ENCODE data around the gene NDST4.

Gene NDST4

GRCh38 chr4:114857831-114858230 is 255.6 kb downstream of the NDST4 start:
- no peak overlapping the region for H3K4me3 ChIP-seq (ENCODE audit: low read length)
- no peak overlapping the region for H3K27ac ChIP-seq (ENCODE audit: low read depth, low read length)
- no peaks in the 10 kb centered on the region for H3K36me3 ChIP-seq (ENCODE audit: insufficient read depth, low read length)
- 67% methylated on average over 1 of the region's 1 CpG for WGBS
- no peaks in the 10 kb centered on the region for H3K9me3 ChIP-seq (ENCODE audit: insufficient read depth, low read depth, low read length)
- no peaks in the 10 kb centered on the region for H3K27me3 ChIP-seq (ENCODE audit: insufficient read depth, low read length)
- no peaks in the 10 kb centered on the region for H3K4me1 ChIP-seq (ENCODE audit: insufficient read depth, low read length)
- no peak overlapping the region for H3K9ac ChIP-seq (ENCODE audit: low read depth, low read length)

DNA sequence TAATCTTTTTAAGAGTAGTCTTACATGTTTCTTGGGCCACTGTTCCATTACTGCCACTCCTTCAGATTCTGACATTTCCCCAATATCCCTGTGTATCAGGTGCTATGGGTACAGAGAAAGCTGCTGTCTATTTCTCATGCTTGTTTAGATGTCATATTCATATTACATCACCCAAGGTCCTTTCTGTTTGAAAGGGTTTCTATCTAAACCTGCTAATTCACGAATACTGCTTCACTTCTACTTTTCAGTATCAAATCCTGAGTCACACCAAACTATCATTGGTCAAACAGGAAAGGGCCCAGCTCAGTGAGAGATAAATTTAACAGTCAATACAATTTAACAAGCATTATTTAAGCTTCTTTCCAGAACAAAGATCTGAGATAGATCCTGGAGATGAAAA is 273.4 kb downstream of the NDST4 start:
- H3K27me3 ChIP-seq (ENCODE audit: insufficient read depth, low read length): no peaks in the 10 kb centered on the region
- H3K36me3 ChIP-seq (ENCODE audit: insufficient read depth, low read length): no peaks in the 10 kb centered on the region
- no peak overlapping the region for H3K4me3 ChIP-seq (ENCODE audit: low read length)
- H3K4me1 ChIP-seq (ENCODE audit: insufficient read depth, low read length): no peaks in the 10 kb centered on the region
- WGBS: 88% methylated on average over 1 of the region's 1 CpG
- no peak overlapping the region for H3K9ac ChIP-seq (ENCODE audit: low read depth, low read length)
- no peaks in the 10 kb centered on the region for H3K9me3 ChIP-seq (ENCODE audit: insufficient read depth, low read depth, low read length)
- no peak overlapping the region for H3K27ac ChIP-seq (ENCODE audit: low read depth, low read length)

GRCh38 chr4:114830628-114831027 is 282.8 kb downstream of the NDST4 start:
- Histone ChIP-seq H3K4me1 (ENCODE audit: insufficient read depth, low read length) (no peaks in the 10 kb centered on the region), H3K27ac (ENCODE audit: low read depth, low read length) (no peak overlapping the region), H3K27me3 (ENCODE audit: insufficient read depth, low read length) (no peaks in the 10 kb centered on the region), H3K9ac (ENCODE audit: low read depth, low read length) (no peak overlapping the region), H3K4me3 (ENCODE audit: low read length) (no peak overlapping the region), H3K9me3 (ENCODE audit: insufficient read depth, low read depth, low read length) (no peaks in the 10 kb centered on the region), H3K36me3 (ENCODE audit: insufficient read depth, low read length) (no peaks in the 10 kb centered on the region)
- 92% methylated on average over 2 of the region's 2 CpGs for WGBS

GRCh38 chr4:114827651-114828050 is 285.8 kb downstream of the NDST4 start:
- Histone ChIP-seq H3K4me1 (ENCODE audit: insufficient read depth, low read length) (no peaks in the 10 kb centered on the region), H3K27ac (ENCODE audit: low read depth, low read length) (no peak overlapping the region), H3K27me3 (ENCODE audit: insufficient read depth, low read length) (no peaks in the 10 kb centered on the region), H3K36me3 (ENCODE audit: insufficient read depth, low read length) (no peaks in the 10 kb centered on the region), H3K4me3 (ENCODE audit: low read length) (no peak overlapping the region), H3K9me3 (ENCODE audit: insufficient read depth, low read depth, low read length) (no peaks in the 10 kb centered on the region), H3K9ac (ENCODE audit: low read depth, low read length) (no peak overlapping the region)
- 83% methylated on average over 3 of the region's 5 CpGs for WGBS

GRCh38 chr4:114815760-114816159 is 297.7 kb downstream of the NDST4 start:
- Histone ChIP-seq H3K9ac (ENCODE audit: low read depth, low read length) (no peak overlapping the region), H3K27ac (ENCODE audit: low read depth, low read length) (no peak overlapping the region), H3K4me3 (ENCODE audit: low read length) (no peak overlapping the region), H3K4me1 (ENCODE audit: insufficient read depth, low read length) (no peaks in the 10 kb centered on the region), H3K36me3 (ENCODE audit: insufficient read depth, low read length) (no peaks in the 10 kb centered on the region), H3K27me3 (ENCODE audit: insufficient read depth, low read length) (no peaks in the 10 kb centered on the region), H3K9me3 (ENCODE audit: insufficient read depth, low read depth, low read length) (no peaks in the 10 kb centered on the region)
- 100% methylated on average over 1 of the region's 1 CpG for WGBS

DNA sequence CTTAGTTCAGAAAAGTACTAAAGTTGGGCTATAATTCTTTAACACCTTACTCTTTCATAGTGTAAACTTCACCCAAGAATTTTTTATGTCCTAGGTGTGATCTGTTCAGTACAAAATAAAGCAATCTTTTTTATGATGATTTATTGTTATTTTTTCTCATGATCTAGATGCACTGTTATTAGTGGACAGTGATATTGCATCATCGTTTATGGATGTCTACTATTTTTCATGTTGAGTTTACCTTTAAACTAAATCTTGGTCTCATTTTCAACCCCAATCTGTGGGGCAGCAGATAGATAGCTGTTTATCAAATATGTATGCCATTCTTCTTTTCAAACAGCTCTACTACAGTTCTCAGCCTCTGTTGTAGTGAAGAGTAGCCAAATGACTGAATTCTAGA is 299.5 kb downstream of the NDST4 start:
- WGBS: no CpG with 5 or more reads among the region's 1 CpG
- no peak overlapping the region for H3K9ac ChIP-seq (ENCODE audit: low read depth, low read length)
- H3K27me3 ChIP-seq (ENCODE audit: insufficient read depth, low read length): no peaks in the 10 kb centered on the region
- H3K27ac ChIP-seq (ENCODE audit: low read depth, low read length): no peak overlapping the region
- H3K4me3 ChIP-seq (ENCODE audit: low read length): no peak overlapping the region
- H3K36me3 ChIP-seq (ENCODE audit: insufficient read depth, low read length): no peaks in the 10 kb centered on the region
- H3K4me1 ChIP-seq (ENCODE audit: insufficient read depth, low read length): no peaks in the 10 kb centered on the region
- no peaks in the 10 kb centered on the region for H3K9me3 ChIP-seq (ENCODE audit: insufficient read depth, low read depth, low read length)

- Histone ChIP-seq H3K9me3 (ENCODE audit: insufficient read depth, low read depth, low read length) (no peaks in the 10 kb centered on the region), H3K4me1 (ENCODE audit: insufficient read depth, low read length) (no peaks in the 10 kb centered on the region), H3K36me3 (ENCODE audit: insufficient read depth, low read length) (no peaks in the 10 kb centered on the region), H3K27me3 (ENCODE audit: insufficient read depth, low read length) (no peaks in the 10 kb centered on the region), H3K27ac (ENCODE audit: low read depth, low read length) (no peak overlapping the region), H3K4me3 (ENCODE audit: low read length) (no peak overlapping the region), H3K9ac (ENCODE audit: low read depth, low read length) (no peak overlapping the region)
- 98% methylated on average over 4 of the region's 4 CpGs for WGBS
These were observed 301.7 kb downstream of the NDST4 start for GRCh38 chr4:114811564-114812301.

GRCh38 chr4:114807759-114808404 is 305.5 kb downstream of the NDST4 start:
- H3K9ac ChIP-seq (ENCODE audit: low read depth, low read length): no peak overlapping the region
- no peaks in the 10 kb centered on the region for H3K9me3 ChIP-seq (ENCODE audit: insufficient read depth, low read depth, low read length)
- no peak overlapping the region for H3K4me3 ChIP-seq (ENCODE audit: low read length)
- 60% methylated on average over 14 of the region's 14 CpGs for WGBS
- H3K27ac ChIP-seq (ENCODE audit: low read depth, low read length): no peak overlapping the region
- H3K36me3 ChIP-seq (ENCODE audit: insufficient read depth, low read length): no peaks in the 10 kb centered on the region
- no peaks in the 10 kb centered on the region for H3K4me1 ChIP-seq (ENCODE audit: insufficient read depth, low read length)
- H3K27me3 ChIP-seq (ENCODE audit: insufficient read depth, low read length): no peaks in the 10 kb centered on the region

DNA sequence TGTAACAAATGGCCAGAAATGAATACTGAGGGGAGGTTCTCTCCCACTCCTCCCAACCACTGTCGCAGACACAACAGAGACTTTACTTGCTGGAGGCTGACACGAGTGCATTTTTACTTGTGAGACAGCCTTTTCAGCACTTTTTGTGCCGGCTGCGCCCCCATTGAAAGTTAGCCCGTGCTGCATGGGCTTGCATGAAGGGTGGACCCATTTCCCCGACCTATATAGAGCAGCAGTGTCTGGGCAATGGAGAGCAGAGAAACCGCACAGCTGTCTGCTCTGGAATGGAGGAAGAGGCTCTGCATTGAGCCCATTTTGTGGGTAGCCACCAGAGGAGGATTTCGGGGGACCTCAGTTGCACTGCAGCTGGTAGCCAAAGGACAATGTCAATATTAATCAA is 306.1 kb downstream of the NDST4 start:
- H3K36me3 ChIP-seq (ENCODE audit: insufficient read depth, low read length): no peaks in the 10 kb centered on the region
- H3K4me1 ChIP-seq (ENCODE audit: insufficient read depth, low read length): no peaks in the 10 kb centered on the region
- WGBS: 94% methylated on average over 8 of the region's 8 CpGs
- no peak overlapping the region for H3K9ac ChIP-seq (ENCODE audit: low read depth, low read length)
- H3K27ac ChIP-seq (ENCODE audit: low read depth, low read length): no peak overlapping the region
- H3K27me3 ChIP-seq (ENCODE audit: insufficient read depth, low read length): no peaks in the 10 kb centered on the region
- H3K9me3 ChIP-seq (ENCODE audit: insufficient read depth, low read depth, low read length): no peaks in the 10 kb centered on the region
- no peak overlapping the region for H3K4me3 ChIP-seq (ENCODE audit: low read length)

GRCh38 chr4:114791976-114792375 is 321.4 kb downstream of the NDST4 start:
- 90% methylated on average over 5 of the region's 5 CpGs for WGBS

DNA sequence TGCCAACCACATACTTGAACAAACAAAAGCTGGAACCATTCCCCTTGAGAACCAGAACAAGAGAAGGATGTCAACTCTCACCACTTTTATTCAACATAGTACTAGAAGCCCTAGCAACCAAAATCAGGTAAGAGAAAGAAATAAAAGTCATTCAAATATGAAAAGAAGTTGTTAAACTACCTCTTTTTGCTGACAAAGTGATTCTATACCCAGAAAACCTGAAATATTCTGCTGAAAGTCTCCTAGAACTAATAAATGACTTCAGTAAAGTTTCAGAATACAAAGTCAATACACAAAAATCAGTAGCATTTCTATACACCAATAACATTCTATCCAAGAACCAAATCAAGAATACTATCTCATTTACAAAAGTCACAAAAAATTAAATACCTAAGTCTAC is 327.9 kb downstream of the NDST4 start:
- Histone ChIP-seq H3K9me3 (ENCODE audit: insufficient read depth, low read depth, low read length) (no peaks in the 10 kb centered on the region), H3K36me3 (ENCODE audit: insufficient read depth, low read length) (no peaks in the 10 kb centered on the region), H3K27ac (ENCODE audit: low read depth, low read length) (no peak overlapping the region), H3K4me3 (ENCODE audit: low read length) (no peak overlapping the region), H3K27me3 (ENCODE audit: insufficient read depth, low read length) (no peaks in the 10 kb centered on the region), H3K9ac (ENCODE audit: low read depth, low read length) (no peak overlapping the region), H3K4me1 (ENCODE audit: insufficient read depth, low read length) (peaks cover 33% of the 10 kb centered on the region)

More at GRCh38 chr4:114791976-114792375, 321.4 kb downstream of the NDST4 start:
- peaks cover 12% of the 10 kb centered on the region; the same call in 1 of the 2 replicates for H3K4me1 ChIP-seq (ENCODE audit: insufficient read depth, low read length)
- H3K9ac ChIP-seq (ENCODE audit: low read depth, low read length): no peak overlapping the region
- no peaks in the 10 kb centered on the region for H3K9me3 ChIP-seq (ENCODE audit: insufficient read depth, low read depth, low read length)
- H3K27me3 ChIP-seq (ENCODE audit: insufficient read depth, low read length): no peaks in the 10 kb centered on the region
- no peaks in the 10 kb centered on the region for H3K36me3 ChIP-seq (ENCODE audit: insufficient read depth, low read length)
- no peak overlapping the region for H3K4me3 ChIP-seq (ENCODE audit: low read length)
- no peak overlapping the region for H3K27ac ChIP-seq (ENCODE audit: low read depth, low read length)

All from HUES64 (cell line).